Sigmoid colon (tissue), 7 donors: ENCODE results near the gene LPCAT3. TPM values are rescaled to one million over a fixed set of nuclear protein-coding genes. Genes with fewer than 3 reads are reported as not detected.

ENCODE experiments used
- DNase-seq: peaks from one replicate; pipeline ENCODE4 v3.0.0-alpha.2; 2019
- H3K27ac ChIP-seq, 4 donors: fragments of 200-600 bp; sonication (generic); one replicate each; pipeline ENCODE4 v1.5.1; 2016 to 2019; ENCODE audit warnings: mild to moderate bottlenecking in 1 of 4
- H3K27me3 ChIP-seq, 3 donors: fragments of 200-600 bp; sonication (generic); one replicate each; pipeline ENCODE4 v1.5.1; 2019; ENCODE audit warnings: mild to moderate bottlenecking in 1 of 3
- H3K36me3 ChIP-seq, 4 donors: fragments of 200-600 bp; sonication (generic); one replicate each; pipeline ENCODE4 v1.5.1; 2016 to 2019
- H3K4me1 ChIP-seq, 4 donors: fragments of 200-600 bp; sonication (generic); one replicate each; pipeline ENCODE4 v1.5.1; 2017 to 2019
- H3K4me3 ChIP-seq, 4 donors: fragments of 200-600 bp; sonication (generic); one replicate each; pipeline ENCODE4 v1.5.1; 2017 to 2019; ENCODE audit warnings: mild to moderate bottlenecking in 2 of 4, moderate library complexity in 1 of 4
- H3K9me3 ChIP-seq, 4 donors: fragments of 200-600 bp in 3 of 4; sonication (generic) in 3 of 4; one replicate each; pipeline versions ENCODE4 v1.5.1 to v1.6.1; 2013 to 2019
- EP300 ChIP-seq, 4 donors: sonication (generic); formaldehyde crosslinking; IDR thresholded peaks; one replicate each; pipeline ENCODE4 v1.6.1; 2017; ENCODE audit warnings: antibody characterized with exemption in 4 of 4
- POLR2A ChIP-seq, 2 donors: fragments of 450-650 bp; IDR thresholded peaks; one replicate each; pipeline ENCODE4 v1.6.1; 2016; ENCODE audit warnings: antibody characterized with exemption in 2 of 2, mild to moderate bottlenecking in 2 of 2, moderate library complexity in 2 of 2
- POLR2AphosphoS5 ChIP-seq, 4 donors: sonication (generic); formaldehyde crosslinking; IDR thresholded peaks; one replicate each; pipeline ENCODE4 v1.6.1; 2017; ENCODE audit warnings: antibody characterized with exemption in 4 of 4
- WGBS, 2 donors: extraction: QIAGEN DNeasy Blood & Tissue Kit; methylation state at CpG; one replicate each; pipeline ENCODE4 v1.1.7; 2013; 5-methylcytosine and 5-hydroxymethylcytosine counted together
- intact Hi-C: fragments of 100-400 bp; cut with DNase I; formaldehyde crosslinking; loops from one replicate; pipeline ENCODE4 v1.15.1; 2023
- polyA plus RNA-seq, 3 donors: library from polyadenylated mRNA; stranded (reverse); fragments of 200-250 nt; gene quantifications; one replicate each; pipeline ENCODE4 v1.2.3, GENCODE V29; 2013
- total RNA-seq, 4 donors: library from RNA; depleted of rRNA; stranded (reverse); fragments of >200 nt; gene quantifications; one replicate each; pipeline ENCODE4 v1.1.0, GENCODE V29; 2016
- TF ChIP-seq, protein P1 (sequence below), 4 experiments: fragments of 450-650 bp in 3 of 4; fragments of 200-600 bp in 1 of 4; IDR thresholded peaks; one replicate each; pipeline ENCODE4 v1.5.1; 2016 to 2019; ENCODE audit warnings: antibody characterized with exemption in 4 of 4, mild to moderate bottlenecking in 3 of 4, moderate library complexity in 2 of 4
- donor health status: healthy with polysubstance abuse.
- donor health status: Bipolar disorder and iron deficiency.
- donor health status: healthy.

LPCAT3 gene
- total and polyA plus RNA-seq, 7 donors = 7.8 to 47.9 (median 25.3) TPM

DNA sequence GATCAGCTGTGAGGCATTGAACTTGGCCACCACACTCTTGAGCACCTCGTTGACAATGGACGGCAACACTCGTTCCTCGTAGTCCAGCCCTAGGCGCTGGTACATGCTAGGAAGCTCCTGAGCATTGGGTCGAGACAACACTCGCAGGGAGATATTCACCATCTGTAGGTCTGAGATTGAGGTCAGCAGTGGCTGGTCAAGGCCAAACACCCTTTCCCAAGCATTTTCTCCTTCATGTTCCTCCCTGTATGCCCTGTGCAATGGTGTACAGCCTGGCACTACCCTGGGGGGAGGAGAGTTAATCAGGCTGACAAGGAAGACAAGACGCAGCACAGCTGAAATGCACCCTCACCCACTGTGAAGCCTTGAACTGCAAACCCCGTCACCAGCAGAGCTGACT lies 49.9 kb downstream of the LPCAT3 start:
- Histone ChIP-seq H3K9me3 (no peaks in the 10 kb centered on the region), H3K27me3 (no peaks in the 10 kb centered on the region), H3K27ac (peak overlapping the region in 1 of 4 donors; percentile 7), H3K4me1 (peaks cover 0 to 40% (median 33%) of the 10 kb centered on the region in 4 donors), H3K4me3 (no peak overlapping the region), H3K36me3 (peaks cover 32 to 40% (median 35%) of the 10 kb centered on the region in 4 donors)
- 62 to 89% methylated on average over 9 of the region's 9 CpGs for WGBS, 2 donors
- intact Hi-C loops = no loop called here
- DNase-seq = no peak
- TF ChIP-seq, protein P1, sequence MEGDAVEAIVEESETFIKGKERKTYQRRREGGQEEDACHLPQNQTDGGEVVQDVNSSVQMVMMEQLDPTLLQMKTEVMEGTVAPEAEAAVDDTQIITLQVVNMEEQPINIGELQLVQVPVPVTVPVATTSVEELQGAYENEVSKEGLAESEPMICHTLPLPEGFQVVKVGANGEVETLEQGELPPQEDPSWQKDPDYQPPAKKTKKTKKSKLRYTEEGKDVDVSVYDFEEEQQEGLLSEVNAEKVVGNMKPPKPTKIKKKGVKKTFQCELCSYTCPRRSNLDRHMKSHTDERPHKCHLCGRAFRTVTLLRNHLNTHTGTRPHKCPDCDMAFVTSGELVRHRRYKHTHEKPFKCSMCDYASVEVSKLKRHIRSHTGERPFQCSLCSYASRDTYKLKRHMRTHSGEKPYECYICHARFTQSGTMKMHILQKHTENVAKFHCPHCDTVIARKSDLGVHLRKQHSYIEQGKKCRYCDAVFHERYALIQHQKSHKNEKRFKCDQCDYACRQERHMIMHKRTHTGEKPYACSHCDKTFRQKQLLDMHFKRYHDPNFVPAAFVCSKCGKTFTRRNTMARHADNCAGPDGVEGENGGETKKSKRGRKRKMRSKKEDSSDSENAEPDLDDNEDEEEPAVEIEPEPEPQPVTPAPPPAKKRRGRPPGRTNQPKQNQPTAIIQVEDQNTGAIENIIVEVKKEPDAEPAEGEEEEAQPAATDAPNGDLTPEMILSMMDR (IDR thresholded peaks at IDR 0.05) = no peak
- TF ChIP-seq EP300 (IDR thresholded peaks at IDR 0.05) = no peak
- TF ChIP-seq POLR2A (IDR thresholded peaks at IDR 0.05) = no peak
- no peak for TF ChIP-seq POLR2AphosphoS5 (IDR thresholded peaks at IDR 0.05)

DNA sequence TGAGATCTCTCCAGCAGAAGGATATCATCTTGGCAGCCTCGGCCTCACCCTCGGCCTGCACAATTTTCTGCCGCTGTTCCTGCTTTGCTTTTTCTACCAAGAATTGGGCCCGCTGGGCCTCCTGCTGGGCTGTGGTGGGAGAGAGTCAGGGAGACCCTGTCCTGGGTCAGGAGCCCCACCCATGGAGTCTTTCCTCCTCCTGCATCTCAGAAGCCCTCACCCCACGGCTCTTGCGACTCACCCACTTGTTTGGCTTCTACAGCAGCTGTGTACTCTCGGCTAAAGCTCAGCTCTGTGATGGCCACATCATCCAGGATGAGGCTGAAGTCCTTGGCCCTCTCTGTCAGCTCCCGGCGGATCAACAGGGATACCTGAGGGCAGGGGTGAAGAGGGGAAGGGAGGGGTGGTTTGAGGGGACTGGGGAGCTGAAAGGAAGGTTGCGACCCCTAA lies 50.6 kb downstream of the LPCAT3 start:
- no peak overlapping the region for H3K4me3 ChIP-seq
- intact Hi-C loops = no loop called here
- H3K27me3 ChIP-seq = no peaks in the 10 kb centered on the region
- H3K9me3 ChIP-seq = no peaks in the 10 kb centered on the region
- no peak for TF ChIP-seq POLR2AphosphoS5 (IDR thresholded peaks at IDR 0.05)
- no peak for TF ChIP-seq EP300 (IDR thresholded peaks at IDR 0.05)
- TF ChIP-seq POLR2A (IDR thresholded peaks at IDR 0.05) = no peak
- TF ChIP-seq, protein P1 (IDR thresholded peaks at IDR 0.05) = no peak
- no peak for DNase-seq
- 54 to 82% methylated on average over 10 of the region's 10 CpGs for WGBS, 2 donors
- H3K4me1 ChIP-seq = peaks cover 0 to 42% (median 34%) of the 10 kb centered on the region in 4 donors
- H3K36me3 ChIP-seq = peaks cover 32 to 40% (median 35%) of the 10 kb centered on the region in 4 donors
- no peak overlapping the region for H3K27ac ChIP-seq

DNA sequence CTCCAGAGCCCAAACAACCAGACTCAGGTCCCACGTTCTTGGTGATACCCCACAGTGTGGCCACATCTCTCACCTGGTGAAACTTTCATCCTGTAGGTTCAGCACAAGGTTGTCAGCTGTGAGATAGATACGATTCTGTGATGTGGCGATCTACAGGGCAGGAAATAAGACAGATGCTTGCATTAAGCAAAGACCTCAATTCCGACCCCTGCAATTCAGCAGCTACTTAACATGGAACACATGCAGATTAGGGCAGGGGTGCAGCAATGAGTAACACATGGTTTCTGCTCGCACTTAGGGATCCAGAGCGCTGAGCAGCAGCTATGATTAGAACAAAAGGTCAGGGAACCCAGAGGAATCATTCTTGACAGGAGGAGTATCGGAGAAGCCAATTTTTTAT lies 51.9 kb downstream of the LPCAT3 start:
- no peak for DNase-seq
- TF ChIP-seq EP300 (IDR thresholded peaks at IDR 0.05) (no peak), POLR2A (IDR thresholded peaks at IDR 0.05) (no peak), POLR2AphosphoS5 (IDR thresholded peaks at IDR 0.05) (no peak)
- TF ChIP-seq, protein P1 (IDR thresholded peaks at IDR 0.05) = no peak
- Histone ChIP-seq H3K27ac (no peak overlapping the region), H3K27me3 (no peaks in the 10 kb centered on the region), H3K4me1 (peaks cover 0 to 49% (median 40%) of the 10 kb centered on the region in 4 donors), H3K36me3 (peaks cover 32 to 40% (median 35%) of the 10 kb centered on the region in 4 donors), H3K4me3 (no peak overlapping the region), H3K9me3 (no peaks in the 10 kb centered on the region)
- intact Hi-C loops = no loop called here
- WGBS, 2 donors = 46 to 73% methylated on average over 7 of the region's 7 CpGs

DNA sequence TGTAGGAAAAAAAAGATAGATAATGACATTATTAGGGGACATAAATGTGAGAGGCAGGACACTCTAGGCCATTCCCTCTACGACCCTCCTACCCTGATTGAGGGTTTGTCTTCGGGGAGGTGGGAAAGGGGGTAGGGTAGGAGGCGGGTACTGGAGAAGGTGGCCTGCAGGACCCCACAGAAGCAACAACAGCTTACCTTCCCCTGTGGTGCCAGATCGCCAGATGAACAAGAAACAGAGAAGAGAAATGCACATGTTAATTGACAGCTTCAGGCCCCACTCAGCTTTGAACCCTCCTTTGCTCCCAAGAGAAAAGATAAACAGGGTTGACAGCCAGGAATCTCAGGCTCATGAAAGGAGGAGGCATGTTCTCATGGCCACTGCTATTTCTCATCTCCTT lies 52.6 kb downstream of the LPCAT3 start:
- Histone ChIP-seq H3K9me3 (no peaks in the 10 kb centered on the region), H3K4me3 (no peak overlapping the region), H3K4me1 (peaks cover 0 to 53% (median 43%) of the 10 kb centered on the region in 4 donors), H3K36me3 (peaks cover 32 to 40% (median 35%) of the 10 kb centered on the region in 4 donors), H3K27me3 (no peaks in the 10 kb centered on the region), H3K27ac (peak overlapping the region; percentile 81 to 86 (median 82))
- no peak for TF ChIP-seq EP300 (IDR thresholded peaks at IDR 0.05)
- DNase-seq = no peak
- WGBS, 2 donors = 36 to 71% methylated on average over 4 of the region's 4 CpGs
- intact Hi-C loops = loop anchor here (1.0 to 2.0 kb wide), 3 partner anchors 21 to 97 kb away; partner anchors contain the start of gene C12orf57

DNA sequence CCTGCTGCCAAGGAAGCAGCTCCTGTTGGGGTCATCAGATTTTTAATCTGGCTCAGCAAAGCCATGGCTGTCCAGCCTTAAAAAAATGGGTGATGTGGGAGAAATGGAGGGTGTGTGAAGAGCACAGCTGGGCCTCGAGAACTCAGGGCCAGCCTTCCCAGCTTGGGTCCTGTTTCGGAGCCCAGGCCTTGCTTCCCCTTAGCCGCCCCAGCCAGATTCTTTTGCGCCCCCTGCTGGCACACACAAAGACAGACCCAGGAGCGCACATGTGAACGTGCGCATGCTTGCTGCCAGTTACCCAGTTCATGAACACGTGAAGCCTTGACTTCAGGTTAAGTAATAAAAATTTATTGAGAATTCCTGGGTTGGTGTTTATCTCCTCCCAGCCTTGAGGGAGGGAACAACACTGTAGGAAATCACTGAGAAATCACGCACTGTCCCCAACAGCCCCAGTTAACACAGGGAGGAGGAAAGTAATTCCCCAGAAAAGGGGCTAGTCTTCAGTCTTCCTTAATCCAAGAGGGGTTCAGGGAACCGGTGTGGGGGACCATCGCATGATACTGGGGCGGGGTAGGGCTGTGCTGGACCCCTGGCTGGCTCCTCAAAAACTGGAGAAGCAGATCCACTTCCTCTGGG lies 53.1 kb downstream of the LPCAT3 start:
- TF ChIP-seq EP300 (IDR thresholded peaks at IDR 0.05) = no peak
- TF ChIP-seq, protein P1 (IDR thresholded peaks at IDR 0.05) = peak; percentile 81 to 97 (median 88)
- TF ChIP-seq POLR2AphosphoS5 (IDR thresholded peaks at IDR 0.05) = peak in 3 of 4 donors; percentile 39 to 55 (median 45)
- no peak for TF ChIP-seq POLR2A (IDR thresholded peaks at IDR 0.05)
- peaks cover 0 to 57% (median 46%) of the 10 kb centered on the region in 4 donors for H3K4me1 ChIP-seq
- DNase-seq = peak; percentile 96
- peak overlapping the region; percentile 81 to 86 (median 82) for H3K27ac ChIP-seq
- H3K4me3 ChIP-seq = no peak overlapping the region
- 6 to 18% methylated on average over 12 of the region's 12 CpGs for WGBS, 2 donors
- no peaks in the 10 kb centered on the region for H3K27me3 ChIP-seq
- H3K9me3 ChIP-seq = no peaks in the 10 kb centered on the region
- intact Hi-C loops = loop anchor here (1.0 to 2.0 kb wide), 3 partner anchors 21 to 96 kb away; partner anchors contain the start of gene C12orf57
- peaks cover 32 to 40% (median 35%) of the 10 kb centered on the region in 4 donors for H3K36me3 ChIP-seq
